HG03521 (cell line): ENCODE results near the gene GEMIN8.

Experiments used
- ATAC-seq: cut with Tn5 transposase; IDR thresholded peaks from one replicate; pipeline ENCODE4 v1.9.1; 2021; ENCODE audit warnings: mild to moderate bottlenecking, moderate library complexity; ENCODE audit not compliant: unreplicated experiment

GEMIN8 gene

GRCh38 chrX:14017399-14017798, 12.3 kb downstream of the GEMIN8 start:
- no peak for ATAC-seq

- no peak for ATAC-seq
Observed at GRCh38 chrX:14015941-14016340, 13.8 kb downstream of the GEMIN8 start.

- no peak for ATAC-seq
Observed at GRCh38 chrX:14015294-14015693, 14.4 kb downstream of the GEMIN8 start.

GRCh38 chrX:14014526-14014925, 15.2 kb downstream of the GEMIN8 start:
- no peak for ATAC-seq

- no peak for ATAC-seq
Observed at GRCh38 chrX:14013054-14013453, 16.6 kb downstream of the GEMIN8 start.

GRCh38 chrX:14010566-14010965, 19.1 kb downstream of the GEMIN8 start:
- ATAC-seq: no peak

- ATAC-seq: no peak
Observed at GRCh38 chrX:14006540-14006939, 23.2 kb downstream of the GEMIN8 start.

- ATAC-seq: no peak
Observed at GRCh38 chrX:14003876-14004425, 25.7 kb downstream of the GEMIN8 start.

- ATAC-seq: no peak
Observed at GRCh38 chrX:14003028-14003427, 26.7 kb downstream of the GEMIN8 start.

GRCh38 chrX:13996650-13997049, 33.0 kb downstream of the GEMIN8 start:
- no peak for ATAC-seq

GRCh38 chrX:13994536-13995080, 35.1 kb downstream of the GEMIN8 start:
- no peak for ATAC-seq

- no peak for ATAC-seq
Observed at GRCh38 chrX:13994104-13994503, 35.6 kb downstream of the GEMIN8 start.

- ATAC-seq: no peak
Observed at GRCh38 chrX:13990126-13990800, 39.4 kb downstream of the GEMIN8 start.

GRCh38 chrX:13985697-13986435, 43.8 kb downstream of the GEMIN8 start:
- no peak for ATAC-seq

GRCh38 chrX:13983734-13984133, 46.0 kb downstream of the GEMIN8 start:
- no peak for ATAC-seq

- no peak for ATAC-seq
Observed at GRCh38 chrX:13968198-13968597, 61.5 kb downstream of the GEMIN8 start.

GRCh38 chrX:13967636-13968035, 62.1 kb downstream of the GEMIN8 start:
- no peak for ATAC-seq

GRCh38 chrX:13966793-13967125, 62.9 kb downstream of the GEMIN8 start:
- ATAC-seq: no peak

GRCh38 chrX:13966071-13966792, 63.5 kb downstream of the GEMIN8 start:
- no peak for ATAC-seq

- no peak for ATAC-seq
Observed at GRCh38 chrX:13965531-13965930, 64.2 kb downstream of the GEMIN8 start.

GRCh38 chrX:13956998-13957397, 72.7 kb downstream of the GEMIN8 start:
- ATAC-seq: no peak
